GM21381 (cell line): ENCODE results near the gene WHRN.

Experiments used
- ATAC-seq: cut with Tn5 transposase; IDR thresholded peaks from one replicate; pipeline ENCODE4 v1.9.1; 2021; ENCODE audit warnings: mild to moderate bottlenecking, moderate library complexity; ENCODE audit not compliant: unreplicated experiment

WHRN gene

GRCh38 chr9:114451707-114452031 lies 53.6 kb downstream of the WHRN start:
- ATAC-seq: no peak

- ATAC-seq: no peak
Measured at GRCh38 chr9:114450833-114451706, 54.2 kb downstream of the WHRN start.

- no peak for ATAC-seq
Measured at GRCh38 chr9:114450181-114450580, 55.1 kb downstream of the WHRN start.

DNA sequence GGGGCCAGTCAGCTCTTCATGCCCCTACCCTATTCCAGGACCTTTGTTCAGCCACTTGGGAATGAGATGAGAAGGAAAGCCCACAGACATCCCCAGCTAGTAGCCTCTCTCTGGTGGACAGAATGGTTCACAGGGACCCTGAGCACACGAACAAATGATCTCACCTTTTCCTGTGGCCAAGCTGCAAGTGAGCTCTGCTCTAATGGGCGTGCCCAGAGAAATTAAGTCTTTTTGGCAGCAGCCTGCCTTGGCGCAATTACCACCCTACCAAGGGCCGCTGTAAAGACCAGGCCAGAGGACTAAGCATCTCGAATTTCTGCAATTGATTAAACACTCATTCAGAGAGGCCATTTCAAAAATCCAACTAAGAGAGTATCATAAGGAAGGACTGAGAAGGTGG lies 56.0 kb downstream of the WHRN start:
- no peak for ATAC-seq

GRCh38 chr9:114448706-114449105 lies 56.6 kb downstream of the WHRN start:
- no peak for ATAC-seq

- ATAC-seq: no peak
Measured at GRCh38 chr9:114446672-114447450, 58.4 kb downstream of the WHRN start.

DNA sequence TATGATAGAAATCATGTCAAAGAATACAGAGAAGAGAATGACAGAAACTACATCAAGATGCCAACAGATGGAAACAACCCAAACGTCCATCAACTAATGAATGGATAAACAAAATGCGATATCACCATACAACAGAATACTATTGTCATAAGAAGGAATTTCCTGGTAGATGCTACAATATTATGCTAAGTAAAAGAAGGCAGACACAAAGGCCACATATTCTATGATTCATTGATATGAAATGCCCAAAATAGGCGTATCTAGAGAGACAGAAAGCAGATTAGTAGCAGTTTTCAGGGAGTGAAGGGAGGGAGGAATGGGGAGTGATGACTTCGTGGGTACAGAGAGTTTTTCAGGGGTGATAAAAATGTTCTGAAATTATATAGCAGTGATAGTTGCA lies 59.2 kb downstream of the WHRN start:
- ATAC-seq: no peak

DNA sequence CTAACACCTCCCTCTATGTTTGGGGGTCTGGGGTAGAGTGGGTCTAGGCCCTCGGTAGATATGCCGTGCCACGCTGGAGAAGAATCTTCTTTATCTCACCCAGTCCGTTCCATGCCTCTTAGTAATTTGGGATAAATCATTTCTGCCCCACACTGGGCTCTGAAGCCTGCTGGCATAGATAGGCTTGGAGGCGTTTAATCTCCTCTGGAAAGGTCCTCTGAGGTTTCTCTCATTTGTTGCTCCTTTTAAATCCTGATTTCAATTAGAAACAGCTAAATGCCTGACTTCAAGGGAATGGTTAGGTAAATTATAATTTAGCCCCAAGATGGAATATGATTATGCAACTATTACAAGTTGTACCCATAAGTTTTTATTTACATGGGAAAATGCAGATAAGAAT lies 59.7 kb downstream of the WHRN start:
- ATAC-seq: no peak

DNA sequence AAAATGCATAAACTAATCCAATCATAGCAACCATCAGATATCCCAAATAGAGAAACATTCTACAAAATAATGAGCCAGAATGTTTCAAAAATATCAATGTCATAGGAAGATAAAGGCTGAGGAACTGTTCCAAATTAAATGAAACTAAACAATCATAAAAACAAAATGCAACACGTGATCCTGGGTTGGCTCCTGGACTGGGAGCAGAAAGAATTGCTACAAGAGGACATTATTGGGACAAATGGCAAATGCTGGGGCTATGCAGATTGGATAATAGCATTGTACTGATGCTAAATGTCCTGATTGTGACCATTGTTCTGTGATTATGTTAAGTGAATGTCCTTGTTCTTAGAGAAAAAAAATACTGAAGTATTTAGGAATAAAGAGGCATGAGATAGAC lies 63.3 kb downstream of the WHRN start:
- ATAC-seq: no peak

DNA sequence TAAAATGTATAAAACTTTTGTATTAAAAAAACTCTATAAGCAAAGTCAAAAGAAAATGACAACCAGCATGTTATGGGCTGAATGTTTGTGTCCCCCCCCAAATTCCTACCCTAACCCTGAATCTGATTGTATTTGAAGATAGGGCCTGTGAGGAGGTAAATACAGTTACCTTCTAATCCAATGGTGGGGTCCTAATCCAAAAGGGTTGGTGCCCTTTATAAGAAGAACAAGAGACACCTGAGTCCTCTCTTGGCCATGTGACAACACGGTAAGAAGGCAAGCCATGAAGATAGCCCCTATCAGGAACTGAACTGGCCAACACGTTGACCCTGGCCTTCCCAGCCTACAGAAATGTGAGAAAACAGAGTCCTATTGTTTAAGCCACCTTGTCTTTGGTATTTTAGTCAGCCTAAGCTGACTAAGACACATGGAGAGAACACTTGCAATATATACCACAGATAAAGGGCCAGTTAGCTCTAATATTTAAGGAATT lies 67.8 kb downstream of the WHRN start:
- no peak for ATAC-seq

- ATAC-seq: no peak
Measured at GRCh38 chr9:114434878-114435311, 70.4 kb downstream of the WHRN start.

DNA sequence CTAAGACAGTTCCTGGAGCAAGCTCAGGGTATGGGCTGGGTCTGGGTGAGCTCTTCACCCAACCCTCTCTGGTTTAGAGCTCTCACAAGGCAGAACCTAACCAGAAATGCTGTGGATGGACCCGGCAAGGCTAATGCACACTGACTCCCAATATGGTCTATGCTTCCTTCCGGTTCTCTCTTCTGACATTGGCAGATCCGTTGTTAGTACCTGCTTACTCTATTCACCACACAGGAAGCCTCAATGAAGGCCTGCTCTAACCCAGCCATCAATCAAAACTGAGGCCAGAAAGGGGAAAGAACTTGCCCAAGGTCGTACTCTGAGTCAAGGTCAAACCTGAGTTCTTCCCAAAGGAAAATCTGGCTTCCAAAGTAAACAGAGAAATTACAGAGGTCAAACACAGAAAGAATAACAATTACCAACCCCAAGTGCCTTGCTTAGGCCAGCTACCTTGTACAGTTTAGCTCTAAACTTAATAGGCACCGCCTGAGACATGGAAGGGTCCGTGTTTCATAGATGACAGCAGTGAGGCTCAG lies 71.5 kb downstream of the WHRN start:
- no peak for ATAC-seq

- no peak for ATAC-seq
Measured at GRCh38 chr9:114433086-114433485, 72.2 kb downstream of the WHRN start.

DNA sequence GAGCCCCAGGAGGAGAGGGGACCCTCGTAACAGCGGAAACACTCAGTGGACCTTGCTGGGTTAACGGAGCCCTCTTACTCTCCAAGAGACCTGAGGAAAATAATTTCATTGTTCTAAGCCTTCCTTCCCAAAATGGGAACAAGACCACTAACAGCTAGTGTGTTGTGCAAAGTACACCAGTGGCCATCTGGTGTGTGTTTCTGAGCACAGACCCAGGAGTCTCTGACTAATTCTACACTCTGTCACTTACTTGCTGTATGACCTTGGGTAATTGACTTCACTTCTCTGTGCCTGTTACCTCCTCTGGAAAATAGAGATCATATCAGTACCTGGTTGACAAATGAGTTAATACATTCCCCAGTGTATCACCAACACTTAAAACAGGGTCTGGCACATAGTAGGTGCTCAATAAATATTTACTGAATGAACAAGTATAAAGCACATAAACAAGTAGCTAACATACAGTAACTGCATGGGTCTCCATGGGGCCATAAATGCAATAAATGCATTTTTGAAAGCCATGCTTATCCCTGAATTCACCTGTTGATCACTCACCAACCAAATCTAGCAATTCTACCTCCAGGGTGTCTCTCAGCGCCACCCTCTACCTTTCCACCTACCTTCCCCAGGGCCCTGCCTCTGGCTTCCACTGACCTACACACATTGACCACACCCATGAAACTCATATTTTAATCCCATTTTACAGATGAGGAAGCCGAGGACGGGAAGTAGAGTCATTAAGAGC lies 72.8 kb downstream of the WHRN start:
- ATAC-seq: no peak

GRCh38 chr9:114431770-114432169 lies 73.5 kb downstream of the WHRN start:
- ATAC-seq: no peak

GRCh38 chr9:114431003-114431402 lies 74.3 kb downstream of the WHRN start:
- no peak for ATAC-seq

DNA sequence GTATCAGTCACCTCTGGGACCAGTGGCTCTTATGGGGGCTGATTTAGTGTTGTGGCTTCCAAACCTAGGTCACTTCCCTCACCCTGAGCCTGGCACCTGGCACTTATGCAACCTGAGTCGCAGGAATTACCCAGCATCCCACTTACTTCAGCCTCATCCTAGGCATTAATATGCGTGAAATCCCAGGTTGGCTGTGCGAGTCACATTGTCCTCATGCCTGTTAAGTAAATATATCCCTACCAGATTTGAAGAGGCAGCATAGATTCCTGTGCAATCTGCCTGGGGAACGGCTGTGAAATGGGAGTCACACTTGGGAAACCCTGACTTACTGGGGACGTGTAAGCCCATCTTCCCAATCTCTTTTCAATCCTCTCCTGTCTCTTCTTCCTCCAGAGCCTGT lies 74.8 kb downstream of the WHRN start:
- no peak for ATAC-seq

DNA sequence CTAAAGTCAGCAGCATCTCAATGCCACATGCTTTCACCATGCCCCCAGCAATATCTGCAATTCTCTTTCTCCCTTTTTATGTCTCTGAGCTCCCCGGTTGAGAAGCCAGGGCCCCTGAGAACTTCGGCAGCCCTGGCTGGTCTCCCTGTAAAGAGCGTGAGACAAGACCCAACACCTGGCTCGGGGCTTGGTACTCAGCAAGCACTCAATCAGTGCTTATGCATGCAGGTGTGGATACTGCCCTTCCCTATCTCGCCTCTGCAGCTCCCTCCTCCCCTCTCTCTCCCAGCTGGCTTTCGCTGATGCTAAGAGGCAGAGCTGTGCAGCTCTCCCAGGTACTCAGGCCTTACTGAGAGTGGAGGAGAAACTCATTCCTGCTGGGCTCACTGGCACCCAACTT lies 75.8 kb downstream of the WHRN start:
- no peak for ATAC-seq

GRCh38 chr9:114428466-114428865 lies 76.8 kb downstream of the WHRN start:
- ATAC-seq: no peak

GRCh38 chr9:114427644-114428043 lies 77.6 kb downstream of the WHRN start:
- ATAC-seq: no peak
